Thyroid gland (tissue), 4 donors: ENCODE measurements around the gene MAPT.

Experiments
- CTCF ChIP-seq, 6 experiments: fragments of 200-600 bp in 3 of 6; fragments of 450-650 bp in 3 of 6; sonication (generic) in 3 of 6; IDR thresholded peaks; one replicate each; pipeline ENCODE4 v1.5.1; 2016 to 2019; ENCODE audit warnings: antibody characterized with exemption in 6 of 6, mild to moderate bottlenecking in 2 of 6, inconsistent platforms in 1 of 6, moderate library complexity in 1 of 6
- POLR2A ChIP-seq, 2 donors: fragments of 450-650 bp; IDR thresholded peaks; one replicate each; pipeline ENCODE4 v1.6.1; 2017; ENCODE audit warnings: antibody characterized with exemption in 2 of 2, mild to moderate bottlenecking in 2 of 2, moderate library complexity in 1 of 2

GRCh38 chr17:45936610-45937009 lies 42.3 kb downstream of the MAPT start:
- no peak for TF ChIP-seq CTCF (IDR thresholded peaks at IDR 0.05)
- TF ChIP-seq POLR2A (IDR thresholded peaks at IDR 0.05), result no peak
